ENCODE results near the gene RND3.

RND3 gene

GRCh38 chr2:150426315-150426714 is 61.2 kb downstream of the RND3 start:
- DNase-seq: no peak
- in situ Hi-C loops (cut with HindIII; ENCODE audit: low pct_ligation_motif_present, low pct_unique_long_range_greater_than_20kb, low sequenced_read_pairs): no loop called here

DNA sequence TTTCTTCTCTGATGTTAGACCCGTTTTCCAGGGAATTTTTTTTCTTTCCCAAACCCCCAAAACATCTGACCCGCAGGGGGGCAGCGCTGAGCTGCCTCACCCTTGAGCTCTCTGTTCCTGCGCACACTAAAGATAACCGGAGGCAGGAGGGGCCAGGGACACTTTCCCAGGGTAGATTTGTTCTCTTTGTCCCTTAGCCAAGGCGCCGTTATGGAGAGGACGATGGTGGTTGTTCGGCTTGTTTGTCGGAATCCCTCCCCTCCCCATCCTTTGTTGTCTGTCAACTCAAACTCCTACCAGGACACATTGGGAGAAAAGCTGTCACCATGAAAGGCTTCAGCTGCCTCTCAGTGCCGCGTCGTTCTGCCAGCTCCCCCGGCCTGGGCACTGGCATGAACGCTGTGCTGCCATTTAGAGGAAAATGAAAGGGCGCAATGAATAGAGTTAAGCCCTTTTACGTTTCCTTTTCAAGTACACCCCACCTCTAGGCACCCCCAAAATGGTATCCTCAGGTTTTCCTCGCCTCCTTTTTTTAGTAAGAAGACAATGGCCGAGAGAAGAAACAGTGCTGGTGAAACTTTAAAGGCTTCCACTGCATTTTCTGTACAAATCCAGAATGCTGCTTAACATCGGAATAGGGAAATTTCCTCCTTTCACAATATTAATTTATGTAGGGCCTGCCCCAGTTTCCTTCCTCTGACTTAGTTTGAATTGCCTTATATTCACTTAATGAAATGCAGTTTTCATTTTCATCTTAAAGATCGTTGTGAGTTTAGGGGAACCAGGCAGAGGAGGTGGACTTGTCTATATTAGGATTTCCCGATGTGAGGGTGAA is 62.1 kb downstream of the RND3 start:
- in situ Hi-C loops (cut with HindIII; ENCODE audit: low pct_ligation_motif_present, low pct_unique_long_range_greater_than_20kb, low sequenced_read_pairs): no loop called here
- no peak for DNase-seq

DNA sequence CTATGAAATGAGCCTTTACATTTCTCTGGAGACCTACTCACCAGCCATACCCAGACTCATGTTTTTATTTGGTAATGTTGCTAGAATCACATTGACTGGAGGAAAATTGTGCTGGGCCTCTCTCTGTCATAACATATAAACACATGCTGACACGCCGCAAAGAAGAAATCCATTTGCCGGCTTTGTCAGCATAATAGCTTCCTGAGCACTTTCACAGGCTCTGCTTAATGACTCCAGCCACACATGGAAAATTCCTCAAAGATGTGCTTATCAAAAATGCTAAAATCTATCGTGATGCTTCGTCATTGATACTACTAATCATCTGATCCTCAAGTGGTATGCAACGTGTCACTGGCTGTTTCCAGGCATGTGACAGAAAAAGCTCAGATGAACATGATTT is 63.1 kb downstream of the RND3 start:
- in situ Hi-C loops (cut with HindIII; ENCODE audit: low pct_ligation_motif_present, low pct_unique_long_range_greater_than_20kb, low sequenced_read_pairs): no loop called here
- DNase-seq: no peak

DNA sequence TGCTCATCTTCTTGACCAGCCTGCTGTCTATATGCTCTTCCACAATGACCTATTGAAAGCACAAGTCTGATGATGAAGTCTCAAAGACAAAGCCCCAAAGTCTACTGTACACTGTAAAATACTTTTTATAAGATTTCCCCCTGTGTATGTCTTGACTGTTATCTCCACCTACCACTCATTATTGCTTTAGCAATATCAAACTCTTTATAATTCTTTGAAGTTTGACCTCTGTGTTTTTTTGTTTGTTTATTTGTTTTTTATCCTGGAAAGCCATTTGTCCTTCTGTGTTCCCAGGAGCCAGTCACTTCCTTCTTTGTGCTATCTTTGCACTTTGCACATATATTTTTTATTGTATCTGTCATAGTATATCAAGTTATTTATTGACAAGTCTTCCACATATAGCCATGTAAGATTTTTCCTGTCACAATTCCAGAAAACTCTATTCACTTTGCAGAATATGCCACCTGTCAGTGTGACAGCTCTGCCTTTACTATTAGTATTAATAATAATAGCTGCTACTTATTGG is 66.3 kb downstream of the RND3 start:
- in situ Hi-C loops (cut with HindIII; ENCODE audit: low pct_ligation_motif_present, low pct_unique_long_range_greater_than_20kb, low sequenced_read_pairs): no loop called here
- DNase-seq: no peak

DNA sequence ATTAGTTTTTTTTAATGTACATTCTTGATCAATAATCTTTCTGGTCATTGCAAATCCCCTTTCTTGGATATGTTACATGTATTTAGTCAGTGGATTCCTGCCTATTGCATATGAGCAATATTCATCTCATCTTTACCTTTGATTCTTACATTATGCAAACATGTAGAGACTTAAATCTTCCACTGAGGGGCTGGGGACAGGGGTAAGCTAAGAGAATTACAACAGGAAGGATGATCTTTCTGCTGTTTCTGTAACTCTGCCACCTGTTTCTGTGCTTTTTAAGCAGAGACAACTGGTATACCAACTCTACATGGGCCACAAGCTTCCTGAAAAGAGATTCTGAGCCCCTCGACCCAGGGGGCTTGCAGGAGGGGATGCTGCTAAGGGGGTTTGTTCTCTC is 68.6 kb downstream of the RND3 start:
- in situ Hi-C loops (cut with HindIII; ENCODE audit: low pct_ligation_motif_present, low pct_unique_long_range_greater_than_20kb, low sequenced_read_pairs): no loop called here
- no peak for DNase-seq
